PC-9 (cell line): Measurements from ENCODE around the gene COG4. TPM values are rescaled to one million over a fixed set of nuclear protein-coding genes. Genes with fewer than 3 reads are reported as not detected.

Experiments
- BruUV-seq: library from RNA; stranded (reverse); fragments of 400-500 nt; replicated peaks from 2 replicates; lab custom pipeline; 2021; lab: Mats Ljungman, UMichigan
- CTCF ChIA-PET: fragments of 300-600 bp; sonication (Branson Sonifier 250); formaldehyde crosslinking; loops from one replicate; lab custom pipeline; 2022; ENCODE audit warnings: antibody characterized with exemption; lab: Charles Lee
- POLR2A ChIA-PET: fragments of 300-600 bp; sonication (Branson Sonifier 250); formaldehyde crosslinking; loops from one replicate; lab custom pipeline; 2022; ENCODE audit warnings: antibody characterized with exemption; ENCODE audit not compliant: unreplicated experiment; lab: Charles Lee
- DNase-seq, 2 experiments: peaks; one replicate each; pipeline versions ENCODE4 v3.0.0 to v3.0.0-alpha.2; 2015 to 2022; ENCODE audit warnings: mixed read lengths in 1 of 2
- H2AFZ ChIP-seq: fragments of 200-600 bp; sonication (generic); 2 replicates; pipeline ENCODE4 v1.8.1; 2017; ENCODE audit warnings: antibody characterized with exemption
- H3F3A ChIP-seq: fragments of 200-600 bp; sonication (generic); 2 replicates; pipeline ENCODE4 v1.8.1; 2017; ENCODE audit warnings: antibody characterized with exemption, mild to moderate bottlenecking, low read depth; ENCODE audit not compliant: insufficient read depth
- H3K27ac ChIP-seq: fragments of 200-600 bp; sonication (generic); 2 replicates; pipeline ENCODE4 v1.6.1; 2016; ENCODE audit warnings: mixed run types
- H3K27me3 ChIP-seq: fragments of 200-600 bp; sonication (generic); 2 replicates; pipeline ENCODE4 v1.6.1; 2016; ENCODE audit warnings: low read depth, mixed run types; ENCODE audit not compliant: insufficient read depth
- H3K36me3 ChIP-seq: fragments of 200-600 bp; sonication (generic); 2 replicates; pipeline ENCODE4 v1.6.1; 2016; ENCODE audit warnings: low read depth, mixed run types
- H3K4me1 ChIP-seq: fragments of 200-600 bp; sonication (generic); replicated peaks from 2 replicates; pipeline ENCODE4 v1.6.1; 2016; ENCODE audit warnings: mixed run types; ENCODE audit not compliant: insufficient read depth
- H3K4me2 ChIP-seq: fragments of 200-600 bp; sonication (generic); 2 replicates; pipeline ENCODE4 v1.6.1; 2017; ENCODE audit warnings: mixed run types
- H3K4me3 ChIP-seq: fragments of 200-600 bp; sonication (generic); 2 replicates; pipeline ENCODE4 v1.6.1; 2016; ENCODE audit warnings: mixed run types
- H3K79me2 ChIP-seq: fragments of 200-600 bp; sonication (generic); 2 replicates; pipeline ENCODE4 v1.6.1; 2017; ENCODE audit warnings: low read depth, mixed run types
- H3K9me2 ChIP-seq: fragments of 200-600 bp; sonication (generic); 2 replicates; pipeline ENCODE4 v1.8.1; 2017; ENCODE audit warnings: mild to moderate bottlenecking; ENCODE audit not compliant: insufficient read depth
- H3K9me3 ChIP-seq: fragments of 200-600 bp; sonication (generic); 2 replicates; pipeline ENCODE4 v1.8.1; 2016; ENCODE audit warnings: low read depth; ENCODE audit not compliant: insufficient read depth
- H4K20me1 ChIP-seq: fragments of 200-600 bp; sonication (generic); 2 replicates; pipeline ENCODE4 v1.8.1; 2017; ENCODE audit not compliant: insufficient read depth
- CTCF ChIP-seq: fragments of 200-600 bp; sonication (generic); conservative IDR thresholded peaks from 2 replicates; pipeline ENCODE4 v1.6.1; 2017; ENCODE audit warnings: mixed run types, antibody characterized with exemption, mild to moderate bottlenecking, moderate library complexity
- EZH2 ChIP-seq: fragments of 200-600 bp; sonication (generic); IDR thresholded peaks from 2 replicates; pipeline ENCODE4 v1.8.0; 2017; ENCODE audit warnings: antibody characterized with exemption, low read depth
- intact Hi-C: fragments of 100-400 bp; cut with micrococcal nuclease; formaldehyde crosslinking; loops from one replicate; pipeline ENCODE4 v1.10.0; 2022; ENCODE audit not compliant: unreplicated experiment
- total RNA-seq: library from RNA; stranded (reverse); gene quantifications from 2 replicates; pipeline ENCODE4 v1.2.3, GENCODE V29; 2021

COG4 gene
- total RNA-seq, 1 experiment from 2014 or later: 61.1 TPM

GRCh38 chr16:70508752-70509151 lies 14.6 kb downstream of the COG4 start:
- no peaks in the 10 kb centered on the region for H4K20me1 ChIP-seq
- peak; percentile 45; the same call in 1 of the 2 replicates for TF ChIP-seq CTCF
- TF ChIP-seq EZH2: no peak
- 0 out of 2 replicates have a peak, but pooled peaks cover 8% of the 10 kb centered on the region for H3K36me3 ChIP-seq
- POLR2A ChIA-PET: no interaction called here
- no peak overlapping the region for H3K4me3 ChIP-seq
- H3F3A ChIP-seq: peaks cover 10% of the 10 kb centered on the region; the same call in 1 of the 2 replicates
- DNase-seq: no peak
- intact Hi-C loops: no loop called here
- H3K9me2 ChIP-seq: no peaks in the 10 kb centered on the region
- CTCF ChIA-PET: interaction anchor here (0.6 kb wide), 1 partner anchor 20 kb away, joined by 4 read pairs; no protein-coding TSS in a partner anchor
- H3K4me2 ChIP-seq: no peak overlapping the region
- H2AFZ ChIP-seq: no peak overlapping the region
- BruUV-seq: no TSS peak
- H3K79me2 ChIP-seq: no peaks in the 10 kb centered on the region
- no peaks in the 10 kb centered on the region for H3K4me1 ChIP-seq
- H3K27me3 ChIP-seq: no peaks in the 10 kb centered on the region
- no peaks in the 10 kb centered on the region for H3K9me3 ChIP-seq
- no peak overlapping the region for H3K27ac ChIP-seq

GRCh38 chr16:70496513-70496912 lies 26.8 kb downstream of the COG4 start:
- ChIA-PET CTCF (no interaction called here), POLR2A (no interaction called here)

GRCh38 chr16:70495425-70496182 lies 27.8 kb downstream of the COG4 start:
- no TSS peak for BruUV-seq
- CTCF ChIA-PET: interaction anchor here (0.5 kb wide), 1 partner anchor 1034 kb away, joined by 16 read pairs; no protein-coding TSS in a partner anchor
- no peak for DNase-seq

More at GRCh38 chr16:70496513-70496912, 26.8 kb downstream of the COG4 start:
- intact Hi-C loops: no loop called here
- Histone ChIP-seq H3K9me3 (no peaks in the 10 kb centered on the region), H3K27me3 (no peaks in the 10 kb centered on the region), H3K27ac (no peak overlapping the region), H3K79me2 (no peaks in the 10 kb centered on the region), H3K4me1 (no peaks in the 10 kb centered on the region), H3K36me3 (peaks cover 16% of the 10 kb centered on the region; the same call in 1 of the 2 replicates), H3K4me3 (no peak overlapping the region), H4K20me1 (no peaks in the 10 kb centered on the region), H3K9me2 (no peaks in the 10 kb centered on the region), H3K4me2 (no peak overlapping the region), H3F3A (no peaks in the 10 kb centered on the region; the same call in 1 of the 2 replicates), H2AFZ (no peak overlapping the region)
- no TSS peak for BruUV-seq
- TF ChIP-seq EZH2 (no peak), CTCF (no peak)
- DNase-seq: no peak

More at GRCh38 chr16:70495425-70496182, 27.8 kb downstream of the COG4 start:
- no peaks in the 10 kb centered on the region for H3K9me3 ChIP-seq
- no peaks in the 10 kb centered on the region for H3K27me3 ChIP-seq
- H3K36me3 ChIP-seq: peaks cover 16% of the 10 kb centered on the region; the same call in 1 of the 2 replicates
- H4K20me1 ChIP-seq: no peaks in the 10 kb centered on the region
- no peak overlapping the region for H3K4me3 ChIP-seq
- H3K27ac ChIP-seq: no peak overlapping the region
- H2AFZ ChIP-seq: no peak overlapping the region
- POLR2A ChIA-PET: interaction anchor here (0.7 kb wide), 1 partner anchor 114 kb away, joined by 3 read pairs; no protein-coding TSS in a partner anchor
- H3K79me2 ChIP-seq: no peaks in the 10 kb centered on the region
- no peaks in the 10 kb centered on the region for H3K4me1 ChIP-seq
- H3F3A ChIP-seq: peaks cover 1% of the 10 kb centered on the region
- H3K4me2 ChIP-seq: no peak overlapping the region
- no peak for TF ChIP-seq EZH2
- TF ChIP-seq CTCF: no peak
- intact Hi-C loops: no loop called here
- no peaks in the 10 kb centered on the region for H3K9me2 ChIP-seq
